Measurements from ENCODE around the gene CLOCK.

- TF ChIP-seq POLR2A (IDR thresholded peaks at IDR 0.05) (no peak), CTCF (IDR thresholded peaks at IDR 0.05) (no peak), POLR2AphosphoS5 (IDR thresholded peaks at IDR 0.05; ENCODE audit: insufficient read depth in 1 of 2, low read depth in 1 of 2) (no peak)
These were observed 36.0 kb downstream of the CLOCK start for GRCh38 chr4:55510685-55511084.
